Neuronal stem cell (in vitro differentiated cells): ENCODE results near the gene THEMIS. TPM values are rescaled to one million over a fixed set of nuclear protein-coding genes. Genes with fewer than 3 reads are reported as not detected.

Experiments
- DNase-seq: peaks from one replicate; pipeline ENCODE4 v3.0.0-alpha.2; 2013; ENCODE audit warnings: low spot score
- H2AFZ ChIP-seq: one replicate; pipeline ENCODE4 v1.6.1; 2013; ENCODE audit warnings: mild to moderate bottlenecking, low read length, inconsistent platforms
- H2AK5ac ChIP-seq: 2 replicates; pipeline ENCODE4 v1.6.1; 2013; ENCODE audit warnings: low read depth, mild to moderate bottlenecking, inconsistent platforms, low read length, moderate library complexity, mixed read lengths
- H2BK120ac ChIP-seq: 2 replicates; pipeline ENCODE4 v1.6.1; 2013; ENCODE audit warnings: low read depth, mild to moderate bottlenecking, inconsistent platforms, low read length, moderate library complexity, mixed read lengths
- H2BK12ac ChIP-seq: one replicate; pipeline ENCODE4 v1.6.1; 2013; ENCODE audit warnings: low read length, inconsistent platforms
- H2BK15ac ChIP-seq: 2 replicates; pipeline ENCODE4 v1.6.1; 2013; ENCODE audit warnings: mild to moderate bottlenecking, low read length, inconsistent platforms, mixed read lengths
- H2BK5ac ChIP-seq: one replicate; pipeline ENCODE4 v1.6.1; 2013; ENCODE audit warnings: inconsistent platforms, mild to moderate bottlenecking, low read length, moderate library complexity
- H3K14ac ChIP-seq: one replicate; pipeline ENCODE4 v1.6.1; 2013; ENCODE audit warnings: low read length, inconsistent platforms
- H3K18ac ChIP-seq: 2 replicates; pipeline ENCODE4 v1.6.1; 2013; ENCODE audit warnings: low read length, inconsistent platforms
- H3K23ac ChIP-seq: 2 replicates; pipeline ENCODE4 v1.6.1; 2013; ENCODE audit warnings: low read depth, mild to moderate bottlenecking, mixed read lengths, low read length, inconsistent platforms; ENCODE audit not compliant: poor library complexity
- H3K27ac ChIP-seq: replicated peaks from 3 replicates; pipeline ENCODE4 v1.5.1; 2013; ENCODE audit warnings: low read length, inconsistent platforms
- H3K27me3 ChIP-seq, 3 experiments: 2 replicates each; pipeline ENCODE4 v1.6.1; 2013; ENCODE audit warnings: low read length in 3 of 3, mild to moderate bottlenecking in 2 of 3, inconsistent platforms in 1 of 3, low read depth in 1 of 3, mixed read lengths in 1 of 3, moderate library complexity in 1 of 3; ENCODE audit not compliant: control insufficient read depth in 3 of 3, insufficient read depth in 3 of 3
- H3K36me3 ChIP-seq, 2 donors: replicated peaks in 1 of 2; 2 replicates each; pipeline ENCODE4 v1.6.1; 2013; ENCODE audit warnings: low read length in 2 of 2; ENCODE audit not compliant: control insufficient read depth in 2 of 2, insufficient read depth in 2 of 2
- H3K4ac ChIP-seq: 2 replicates; pipeline ENCODE4 v1.6.1; 2013; ENCODE audit warnings: inconsistent platforms, mild to moderate bottlenecking, low read length, moderate library complexity
- H3K4me1 ChIP-seq, 2 donors: 1 replicate in 1 of 2; 2 replicates in 1 of 2; pipeline ENCODE4 v1.6.1; 2013; ENCODE audit warnings: low read length in 2 of 2, low read depth in 1 of 2; ENCODE audit not compliant: control insufficient read depth in 2 of 2, insufficient read depth in 1 of 2
- H3K4me2 ChIP-seq: one replicate; pipeline ENCODE4 v1.6.1; 2013; ENCODE audit warnings: mild to moderate bottlenecking, low read length, inconsistent platforms; ENCODE audit not compliant: insufficient read depth, poor library complexity, severe bottlenecking
- H3K4me3 ChIP-seq, 2 donors: 2 replicates each; pipeline ENCODE4 v1.5.1; 2013; ENCODE audit warnings: low read length in 2 of 2, mild to moderate bottlenecking in 2 of 2, inconsistent platforms in 1 of 2, moderate library complexity in 1 of 2
- H3K79me1 ChIP-seq: one replicate; pipeline ENCODE4 v1.6.1; 2013; ENCODE audit warnings: low read depth, mild to moderate bottlenecking, inconsistent platforms, low read length, moderate library complexity
- H3K9ac ChIP-seq: one replicate; pipeline ENCODE4 v1.6.1; 2013; ENCODE audit warnings: mild to moderate bottlenecking, low read depth, low read length, inconsistent platforms; ENCODE audit not compliant: poor library complexity
- H3K9me3 ChIP-seq, 2 donors: replicated peaks in 1 of 2; 2 replicates each; pipeline versions ENCODE3 to v1.6.1; 2013; ENCODE audit warnings: low read length in 2 of 2, mild to moderate bottlenecking in 2 of 2, inconsistent platforms in 1 of 2, low read depth in 1 of 2, mixed read lengths in 1 of 2, moderate library complexity in 1 of 2; ENCODE audit not compliant: control insufficient read depth in 2 of 2, insufficient read depth in 1 of 2
- H4K8ac ChIP-seq: one replicate; pipeline ENCODE4 v1.6.1; 2013; ENCODE audit warnings: low read depth, mild to moderate bottlenecking, inconsistent platforms, low read length, moderate library complexity
- H4K91ac ChIP-seq: one replicate; pipeline ENCODE4 v1.6.1; 2013; ENCODE audit warnings: low read length, low read depth, mild to moderate bottlenecking, inconsistent platforms; ENCODE audit not compliant: poor library complexity
- WGBS, 2 donors: extraction: QIAGEN DNeasy Blood & Tissue Kit; methylation state at CpG; one replicate each; pipeline ENCODE4 v1.1.7; 2013; ENCODE audit warnings: missing lambda C conversion rate in 2 of 2, mixed read lengths in 1 of 2; ENCODE audit not compliant: insufficient read length in 2 of 2, insufficient replicate concordance in 1 of 2; ENCODE audit errors: extremely low coverage in 2 of 2; 5-methylcytosine and 5-hydroxymethylcytosine counted together
- polyA plus RNA-seq, 2 experiments: library from polyadenylated mRNA; stranded (reverse); fragments of 200-250 nt; gene quantifications; one replicate each; pipeline ENCODE4 v1.2.3, GENCODE V29; 2013

THEMIS gene, protein sequence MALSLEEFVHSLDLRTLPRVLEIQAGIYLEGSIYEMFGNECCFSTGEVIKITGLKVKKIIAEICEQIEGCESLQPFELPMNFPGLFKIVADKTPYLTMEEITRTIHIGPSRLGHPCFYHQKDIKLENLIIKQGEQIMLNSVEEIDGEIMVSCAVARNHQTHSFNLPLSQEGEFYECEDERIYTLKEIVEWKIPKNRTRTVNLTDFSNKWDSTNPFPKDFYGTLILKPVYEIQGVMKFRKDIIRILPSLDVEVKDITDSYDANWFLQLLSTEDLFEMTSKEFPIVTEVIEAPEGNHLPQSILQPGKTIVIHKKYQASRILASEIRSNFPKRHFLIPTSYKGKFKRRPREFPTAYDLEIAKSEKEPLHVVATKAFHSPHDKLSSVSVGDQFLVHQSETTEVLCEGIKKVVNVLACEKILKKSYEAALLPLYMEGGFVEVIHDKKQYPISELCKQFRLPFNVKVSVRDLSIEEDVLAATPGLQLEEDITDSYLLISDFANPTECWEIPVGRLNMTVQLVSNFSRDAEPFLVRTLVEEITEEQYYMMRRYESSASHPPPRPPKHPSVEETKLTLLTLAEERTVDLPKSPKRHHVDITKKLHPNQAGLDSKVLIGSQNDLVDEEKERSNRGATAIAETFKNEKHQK
- polyA plus RNA-seq (2013, experiment 1 of 2) = not detected
- polyA plus RNA-seq (2013, experiment 2 of 2) = not detected

DNA sequence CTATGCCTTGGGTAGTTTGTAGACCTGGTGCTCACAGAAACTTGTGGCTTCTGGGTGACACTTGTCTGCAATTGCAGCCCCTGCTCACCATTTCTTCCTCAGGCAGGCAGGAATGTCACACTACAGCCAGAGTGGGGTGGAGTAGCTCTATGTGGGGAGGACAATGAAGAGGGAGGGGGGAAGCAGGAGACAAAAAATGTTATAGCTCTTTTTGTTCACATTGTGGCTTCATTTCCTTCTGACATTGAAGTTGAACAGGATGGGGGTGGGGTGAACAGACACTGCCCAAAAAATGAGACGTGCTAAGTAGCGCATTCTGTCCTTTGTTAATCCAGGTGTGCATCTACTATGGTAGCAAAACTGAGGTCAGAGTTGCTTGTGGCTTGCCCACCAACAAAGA lies at the start of gene THEMIS:
Gene THEMIS (minus strand): TSS at position 124 of the 400 bp plus-strand sequence. CDS start 126 bp downstream, outside the sequence.
- no peak within 1 kb of the TSS for H3K4ac ChIP-seq
- peak within 1 kb of the TSS; percentile 2 for H2AFZ ChIP-seq
- peaks cover 0 to 5% of the 10 kb centered on the region in 2 donors for H3K4me1 ChIP-seq
- WGBS, 2 donors = no CpG with 5 or more reads among the region's 2 CpGs
- no peak for DNase-seq
- H3K79me1 ChIP-seq = no peaks in the 10 kb centered on the region
- no peaks in the 10 kb centered on the region for H3K36me3 ChIP-seq
- no peak within 1 kb of the TSS for H3K14ac ChIP-seq
- no peak within 1 kb of the TSS for H4K91ac ChIP-seq
- H3K27ac ChIP-seq = no peak within 1 kb of the TSS
- H3K27me3 ChIP-seq = no peaks in the 10 kb centered on the region
- no peak within 1 kb of the TSS for H3K4me2 ChIP-seq
- H4K8ac ChIP-seq = no peak within 1 kb of the TSS
- H2AK5ac ChIP-seq = no peak within 1 kb of the TSS
- H3K4me3 ChIP-seq = no peak within 1 kb of the TSS
- no peaks in the 10 kb centered on the region for H3K9me3 ChIP-seq
- H2BK5ac ChIP-seq = no peak within 1 kb of the TSS
- no peak within 1 kb of the TSS for H2BK15ac ChIP-seq
- H2BK12ac ChIP-seq = no peak within 1 kb of the TSS
- no peak within 1 kb of the TSS for H3K9ac ChIP-seq
- H2BK120ac ChIP-seq = no peak within 1 kb of the TSS
- no peak within 1 kb of the TSS for H3K23ac ChIP-seq
- no peak within 1 kb of the TSS for H3K18ac ChIP-seq

GRCh38 chr6:127949251-127949650 lies 48.4 kb upstream of the THEMIS start:
- H3K27ac ChIP-seq = no peak overlapping the region
- H2BK12ac ChIP-seq = no peak overlapping the region
- no peak overlapping the region for H2BK120ac ChIP-seq
- H3K9me3 ChIP-seq = no peaks in the 10 kb centered on the region
- H3K79me1 ChIP-seq = no peaks in the 10 kb centered on the region
- no peaks in the 10 kb centered on the region for H3K27me3 ChIP-seq
- H2BK5ac ChIP-seq = no peak overlapping the region
- no peak overlapping the region for H3K9ac ChIP-seq
- no peak overlapping the region for H2AK5ac ChIP-seq
- no CpG with 5 or more reads among the region's 3 CpGs for WGBS, 2 donors
- H3K4me1 ChIP-seq = no peaks in the 10 kb centered on the region
- no peak overlapping the region for H3K4me2 ChIP-seq
- no peak overlapping the region for H3K14ac ChIP-seq
- H3K23ac ChIP-seq = no peak overlapping the region
- H2BK15ac ChIP-seq = no peak overlapping the region
- H4K8ac ChIP-seq = no peak overlapping the region
- H3K4me3 ChIP-seq = no peak overlapping the region
- DNase-seq = no peak
- H3K4ac ChIP-seq = no peak overlapping the region
- H2AFZ ChIP-seq = no peak overlapping the region
- no peak overlapping the region for H4K91ac ChIP-seq
- no peak overlapping the region for H3K18ac ChIP-seq
- no peaks in the 10 kb centered on the region for H3K36me3 ChIP-seq

DNA sequence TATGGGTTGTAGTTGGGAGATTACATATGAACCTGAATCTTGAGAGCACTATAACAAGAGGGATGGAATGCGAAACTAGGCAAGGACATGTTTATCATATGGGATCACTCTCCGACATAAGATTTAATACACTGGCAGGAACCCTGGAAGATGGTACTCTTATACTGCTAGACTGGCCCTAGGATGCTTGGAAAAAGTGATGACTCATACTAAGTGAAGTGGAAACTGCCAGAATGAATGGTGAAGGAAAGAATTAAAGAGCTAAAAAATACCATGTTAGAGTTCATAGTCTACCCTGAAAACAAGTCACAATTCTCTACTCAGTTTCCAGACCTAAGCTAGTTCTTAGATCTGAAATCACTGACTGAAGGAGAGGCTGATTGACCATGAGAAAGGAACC lies 45.5 kb upstream of the THEMIS start:
- Histone ChIP-seq H2BK5ac (no peak overlapping the region), H3K36me3 (no peaks in the 10 kb centered on the region), H2BK120ac (no peak overlapping the region), H2BK15ac (no peak overlapping the region), H2BK12ac (no peak overlapping the region), H4K91ac (no peak overlapping the region), H3K4me1 (no peaks in the 10 kb centered on the region), H3K4me2 (no peak overlapping the region), H3K79me1 (no peaks in the 10 kb centered on the region), H3K27ac (no peak overlapping the region), H2AFZ (no peak overlapping the region), H3K23ac (no peak overlapping the region), H2AK5ac (no peak overlapping the region), H3K18ac (no peak overlapping the region), H3K27me3 (no peaks in the 10 kb centered on the region), H3K14ac (no peak overlapping the region), H4K8ac (no peak overlapping the region), H3K4ac (no peak overlapping the region), H3K9me3 (no peaks in the 10 kb centered on the region), H3K9ac (no peak overlapping the region), H3K4me3 (no peak overlapping the region)
- DNase-seq = no peak
- no CpG with 5 or more reads among the region's 2 CpGs for WGBS, 2 donors

- Histone ChIP-seq H2BK12ac (no peak overlapping the region), H3K27ac (no peak overlapping the region), H3K9me3 (no peaks in the 10 kb centered on the region), H2AK5ac (no peak overlapping the region), H3K9ac (no peak overlapping the region), H3K14ac (no peak overlapping the region), H3K4me1 (no peaks in the 10 kb centered on the region), H3K36me3 (no peaks in the 10 kb centered on the region), H3K79me1 (no peaks in the 10 kb centered on the region), H2BK5ac (no peak overlapping the region), H3K23ac (no peak overlapping the region), H3K27me3 (no peaks in the 10 kb centered on the region), H3K4me3 (no peak overlapping the region), H3K4me2 (no peak overlapping the region), H2AFZ (no peak overlapping the region), H3K4ac (no peak overlapping the region), H2BK15ac (no peak overlapping the region), H4K8ac (no peak overlapping the region), H2BK120ac (no peak overlapping the region), H4K91ac (no peak overlapping the region), H3K18ac (no peak overlapping the region)
- no CpG with 5 or more reads among the region's 3 CpGs for WGBS, 2 donors
- no peak for DNase-seq
Observed at GRCh38 chr6:127945434-127946097, 44.7 kb upstream of the THEMIS start.
